22Rv1 (cell line): Measurements from ENCODE around the gene PKIB.
A peak's percentile ranks its signal among the peaks of the same experiment; 100 is the strongest.

ENCODE experiments used
- H3K27ac ChIP-seq: fragments of 450-650 bp; 2 replicates; pipeline ENCODE4 v1.5.1; 2017
- CTCF ChIP-seq: fragments of 450-650 bp; IDR thresholded peaks from 2 replicates; pipeline ENCODE4 v1.5.1; 2017; ENCODE audit warnings: mild to moderate bottlenecking
- ZFX ChIP-seq: fragments of 450-650 bp; IDR thresholded peaks from 2 replicates; pipeline ENCODE4 v1.6.1; 2017; ENCODE audit warnings: antibody characterized with exemption, borderline replicate concordance

Gene PKIB

GRCh38 chr6:122727244-122727643 lies 117.0 kb downstream of the PKIB start:
- TF ChIP-seq ZFX (no peak), CTCF (no peak)
- no peak overlapping the region for H3K27ac ChIP-seq

GRCh38 chr6:122730334-122730733 lies 120.1 kb downstream of the PKIB start:
- TF ChIP-seq ZFX (no peak), CTCF (no peak)

GRCh38 chr6:122730775-122731386 lies 120.7 kb downstream of the PKIB start:
- TF ChIP-seq CTCF (peak; percentile 96), ZFX (no peak)

More at GRCh38 chr6:122730334-122730733, 120.1 kb downstream of the PKIB start:
- no peak overlapping the region for H3K27ac ChIP-seq

GRCh38 chr6:122733259-122733658 lies 123.1 kb downstream of the PKIB start:
- no peak for TF ChIP-seq CTCF
- TF ChIP-seq ZFX: no peak

More at GRCh38 chr6:122730775-122731386, 120.7 kb downstream of the PKIB start:
- H3K27ac ChIP-seq: no peak overlapping the region

GRCh38 chr6:122734529-122735395 lies 124.6 kb downstream of the PKIB start:
- peak overlapping the region; percentile 34; the same call in 1 of the 2 replicates for H3K27ac ChIP-seq

More at GRCh38 chr6:122733259-122733658, 123.1 kb downstream of the PKIB start:
- no peak overlapping the region for H3K27ac ChIP-seq

GRCh38 chr6:122735582-122735981 lies 125.4 kb downstream of the PKIB start:
- H3K27ac ChIP-seq: peak overlapping the region; percentile 34
- TF ChIP-seq CTCF (no peak), ZFX (no peak)

More at GRCh38 chr6:122734529-122735395, 124.6 kb downstream of the PKIB start:
- TF ChIP-seq CTCF (no peak), ZFX (no peak)

- H3K27ac ChIP-seq: peak overlapping the region; percentile 34
- TF ChIP-seq CTCF: no peak
- no peak for TF ChIP-seq ZFX
Observed at GRCh38 chr6:122736163-122736562, 126.0 kb downstream of the PKIB start.
